Measurements from ENCODE around the gene MBNL1. TPM values are rescaled to one million over a fixed set of nuclear protein-coding genes. Genes with fewer than 3 reads are reported as not detected.

The MBNL1 gene
- total RNA-seq, 4 donors from 2014 or later: 258 to 478 (median 320) TPM

DNA sequence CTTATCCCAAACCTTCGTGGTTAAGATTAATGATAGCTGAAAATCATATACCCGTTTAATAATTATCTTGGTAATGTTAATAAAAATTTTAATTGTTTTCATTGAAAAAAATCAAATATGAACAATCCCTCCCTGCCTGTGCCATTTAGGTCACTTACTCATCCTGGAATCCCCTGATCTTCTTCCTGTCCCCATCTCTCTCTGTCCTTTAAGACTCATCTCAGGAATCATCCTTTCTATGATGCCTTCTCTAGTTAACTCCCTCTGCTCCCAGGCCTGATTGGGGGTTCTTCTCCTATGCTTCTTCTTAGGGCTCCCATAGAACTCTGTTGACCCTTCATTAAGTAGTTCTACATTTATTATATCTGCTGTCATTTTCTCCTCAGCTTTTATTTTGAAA, 91.6 kb downstream of the MBNL1 start:
- Histone ChIP-seq H3K4me1 (peaks cover 54% of the 10 kb centered on the region), H3K27me3 (no peaks in the 10 kb centered on the region), H3K9me3 (no peaks in the 10 kb centered on the region), H3K36me3 (no peaks in the 10 kb centered on the region), H3K27ac (peak overlapping the region; percentile 5), H3K4me3 (no peak overlapping the region)
- DNase-seq (ENCODE audit: low spot score in 2 of 2): no peak
- TF ChIP-seq EP300 (IDR thresholded peaks at IDR 0.05) (no peak), POLR2AphosphoS5 (IDR thresholded peaks at IDR 0.05) (no peak), POLR2A (IDR thresholded peaks at IDR 0.05) (no peak)
- TF ChIP-seq, protein P1, sequence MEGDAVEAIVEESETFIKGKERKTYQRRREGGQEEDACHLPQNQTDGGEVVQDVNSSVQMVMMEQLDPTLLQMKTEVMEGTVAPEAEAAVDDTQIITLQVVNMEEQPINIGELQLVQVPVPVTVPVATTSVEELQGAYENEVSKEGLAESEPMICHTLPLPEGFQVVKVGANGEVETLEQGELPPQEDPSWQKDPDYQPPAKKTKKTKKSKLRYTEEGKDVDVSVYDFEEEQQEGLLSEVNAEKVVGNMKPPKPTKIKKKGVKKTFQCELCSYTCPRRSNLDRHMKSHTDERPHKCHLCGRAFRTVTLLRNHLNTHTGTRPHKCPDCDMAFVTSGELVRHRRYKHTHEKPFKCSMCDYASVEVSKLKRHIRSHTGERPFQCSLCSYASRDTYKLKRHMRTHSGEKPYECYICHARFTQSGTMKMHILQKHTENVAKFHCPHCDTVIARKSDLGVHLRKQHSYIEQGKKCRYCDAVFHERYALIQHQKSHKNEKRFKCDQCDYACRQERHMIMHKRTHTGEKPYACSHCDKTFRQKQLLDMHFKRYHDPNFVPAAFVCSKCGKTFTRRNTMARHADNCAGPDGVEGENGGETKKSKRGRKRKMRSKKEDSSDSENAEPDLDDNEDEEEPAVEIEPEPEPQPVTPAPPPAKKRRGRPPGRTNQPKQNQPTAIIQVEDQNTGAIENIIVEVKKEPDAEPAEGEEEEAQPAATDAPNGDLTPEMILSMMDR (IDR thresholded peaks at IDR 0.05): no peak
- 43% methylated on average over 2 of the region's 2 CpGs for WGBS

DNA sequence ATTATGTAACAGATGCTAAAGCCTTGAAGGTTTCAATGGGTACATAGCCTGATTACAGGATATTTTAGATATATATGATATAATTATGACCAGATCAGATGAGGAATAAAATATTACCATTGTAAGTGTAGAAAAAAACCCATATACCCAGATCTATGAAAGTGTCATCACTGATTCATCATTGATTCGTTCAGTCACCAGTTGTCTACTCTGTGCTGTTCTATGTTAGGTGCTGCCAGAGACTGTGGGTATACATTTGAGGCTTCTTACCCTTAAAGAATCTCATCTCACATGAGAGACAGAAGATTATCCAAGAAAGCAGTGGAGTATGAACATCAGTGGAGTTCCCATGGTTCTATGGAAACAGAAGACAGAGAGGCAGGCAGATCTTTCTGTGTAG, 92.2 kb downstream of the MBNL1 start:
- TF ChIP-seq, protein P1 (IDR thresholded peaks at IDR 0.05): no peak
- TF ChIP-seq POLR2AphosphoS5 (IDR thresholded peaks at IDR 0.05) (no peak), POLR2A (IDR thresholded peaks at IDR 0.05) (no peak), EP300 (IDR thresholded peaks at IDR 0.05) (no peak)
- H3K9me3 ChIP-seq: no peaks in the 10 kb centered on the region
- no peaks in the 10 kb centered on the region for H3K36me3 ChIP-seq
- no peak overlapping the region for H3K27ac ChIP-seq
- peaks cover 58% of the 10 kb centered on the region for H3K4me1 ChIP-seq
- H3K4me3 ChIP-seq: no peak overlapping the region
- no peaks in the 10 kb centered on the region for H3K27me3 ChIP-seq
- no peak for DNase-seq (ENCODE audit: low spot score in 2 of 2)
- 90% methylated on average over 1 of the region's 1 CpG for WGBS

DNA sequence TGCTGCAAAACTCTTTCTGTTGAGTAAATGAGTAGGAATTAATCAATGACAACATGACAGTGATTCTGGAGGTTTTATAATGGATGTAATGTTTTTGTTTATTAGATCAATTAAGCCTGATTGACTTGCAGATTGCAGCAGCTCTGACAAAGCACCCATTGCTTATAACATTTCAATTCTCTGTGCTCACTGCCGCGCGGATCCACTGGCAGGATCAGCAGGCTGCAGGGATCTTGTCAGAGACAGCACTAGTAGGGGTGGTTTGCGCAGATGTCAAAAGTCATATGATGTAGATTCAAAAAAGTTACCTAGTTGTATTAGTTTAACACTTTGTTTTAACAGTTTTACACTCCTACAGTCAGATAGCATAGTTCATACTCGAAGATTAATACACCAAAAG, 93.4 kb downstream of the MBNL1 start:
- WGBS: 99% methylated on average over 5 of the region's 5 CpGs
- no peak for TF ChIP-seq EP300 (IDR thresholded peaks at IDR 0.05)
- no peak for TF ChIP-seq POLR2AphosphoS5 (IDR thresholded peaks at IDR 0.05)
- no peak for TF ChIP-seq POLR2A (IDR thresholded peaks at IDR 0.05)
- TF ChIP-seq, protein P1 (IDR thresholded peaks at IDR 0.05): no peak
- no peak for DNase-seq (ENCODE audit: low spot score in 2 of 2)
- H3K4me1 ChIP-seq: peaks cover 61% of the 10 kb centered on the region
- H3K9me3 ChIP-seq: no peaks in the 10 kb centered on the region
- no peaks in the 10 kb centered on the region for H3K27me3 ChIP-seq
- peaks cover under 1% of the 10 kb centered on the region for H3K36me3 ChIP-seq
- no peak overlapping the region for H3K4me3 ChIP-seq
- no peak overlapping the region for H3K27ac ChIP-seq

DNA sequence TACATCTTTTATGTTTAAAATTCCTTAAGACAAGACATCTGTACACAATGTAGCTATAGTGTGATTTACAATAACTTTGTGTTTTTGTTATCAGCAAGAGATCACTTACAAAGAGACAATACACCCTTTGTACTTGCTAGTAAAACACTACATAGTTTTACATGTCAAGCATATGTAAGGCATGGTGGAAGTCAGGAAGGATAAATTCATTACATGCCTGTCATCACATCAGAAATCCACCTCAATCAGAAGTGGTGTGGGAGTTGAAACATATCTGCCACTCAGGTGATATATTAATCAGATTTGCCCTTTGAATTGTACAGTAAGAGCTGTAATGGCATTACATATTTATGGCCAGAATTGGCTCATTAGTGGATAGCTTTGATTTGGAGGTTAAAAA, 95.5 kb downstream of the MBNL1 start:
- H3K27ac ChIP-seq: no peak overlapping the region
- H3K4me1 ChIP-seq: peaks cover 46% of the 10 kb centered on the region
- TF ChIP-seq POLR2A (IDR thresholded peaks at IDR 0.05): no peak
- no peak for TF ChIP-seq POLR2AphosphoS5 (IDR thresholded peaks at IDR 0.05)
- TF ChIP-seq EP300 (IDR thresholded peaks at IDR 0.05): no peak
- TF ChIP-seq, protein P1 (IDR thresholded peaks at IDR 0.05): no peak
- H3K36me3 ChIP-seq: peaks cover 5% of the 10 kb centered on the region
- DNase-seq (ENCODE audit: low spot score in 2 of 2): no peak
- no peaks in the 10 kb centered on the region for H3K9me3 ChIP-seq
- no peaks in the 10 kb centered on the region for H3K27me3 ChIP-seq
- no peak overlapping the region for H3K4me3 ChIP-seq

DNA sequence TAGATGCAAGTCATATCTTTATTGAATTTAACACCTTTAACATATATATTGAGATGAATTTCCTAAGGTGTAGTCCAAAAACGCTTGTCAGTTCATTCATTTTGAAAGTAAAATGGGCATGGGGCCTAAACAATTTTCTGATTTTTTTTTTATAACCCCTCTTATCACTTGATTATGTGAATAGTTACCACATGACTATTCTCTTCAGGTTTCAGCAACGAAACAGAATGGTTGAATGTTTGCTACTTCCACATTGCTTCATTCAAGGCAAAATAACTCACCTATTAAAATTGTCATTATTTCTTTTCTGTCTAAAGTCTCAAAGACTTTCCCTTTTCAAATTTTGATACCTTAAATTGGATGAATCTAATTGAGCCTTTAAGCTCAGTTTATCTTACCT, 96.4 kb downstream of the MBNL1 start:
- Histone ChIP-seq H3K9me3 (no peaks in the 10 kb centered on the region), H3K36me3 (peaks cover 5% of the 10 kb centered on the region), H3K4me1 (peaks cover 37% of the 10 kb centered on the region), H3K27ac (peak overlapping the region; percentile 45), H3K27me3 (no peaks in the 10 kb centered on the region), H3K4me3 (no peak overlapping the region)
- 64% methylated on average over 2 of the region's 2 CpGs for WGBS
- TF ChIP-seq POLR2AphosphoS5 (IDR thresholded peaks at IDR 0.05): no peak
- DNase-seq (ENCODE audit: low spot score in 2 of 2): no peak
